Mesenchymal stem cell (in vitro differentiated cells and primary cell): ENCODE results near the gene SCARB1.
A peak's percentile ranks its signal among the peaks of the same experiment; 100 is the strongest.

Source experiments
- DNase-seq: peaks from one replicate; pipeline ENCODE4 v3.0.0-alpha.2; 2013
- H2AFZ ChIP-seq: one replicate; pipeline ENCODE4 v1.6.1; 2013; ENCODE audit warnings: low read depth, mild to moderate bottlenecking, control low read depth, inconsistent platforms, low read length, moderate library complexity
- H2AK5ac ChIP-seq: 2 replicates; pipeline ENCODE4 v1.6.1; 2013; ENCODE audit warnings: low read length, moderate library complexity, mild to moderate bottlenecking, inconsistent platforms; ENCODE audit not compliant: severe bottlenecking
- H2BK120ac ChIP-seq: one replicate; pipeline ENCODE4 v1.6.1; 2013; ENCODE audit warnings: low read depth, mild to moderate bottlenecking, inconsistent platforms, low read length, moderate library complexity
- H2BK12ac ChIP-seq, 2 experiments: one replicate each; pipeline ENCODE4 v1.6.1; 2013; ENCODE audit warnings: inconsistent platforms in 2 of 2, low read length in 2 of 2, mild to moderate bottlenecking in 2 of 2, moderate library complexity in 2 of 2, control low read depth in 1 of 2
- H2BK15ac ChIP-seq: one replicate; pipeline ENCODE4 v1.6.1; 2013; ENCODE audit warnings: mild to moderate bottlenecking, low read depth, inconsistent platforms; ENCODE audit not compliant: poor library complexity, severe bottlenecking
- H2BK5ac ChIP-seq: 2 replicates; pipeline ENCODE4 v1.6.1; 2013; ENCODE audit warnings: low read depth, mild to moderate bottlenecking, low read length, control low read depth, inconsistent platforms; ENCODE audit not compliant: poor library complexity, severe bottlenecking
- H3K14ac ChIP-seq, 2 experiments: one replicate each; pipeline ENCODE4 v1.6.1; 2013; ENCODE audit warnings: inconsistent platforms in 2 of 2, low read length in 2 of 2, control low read depth in 1 of 2, mild to moderate bottlenecking in 1 of 2, moderate library complexity in 1 of 2
- H3K18ac ChIP-seq, 2 experiments: one replicate each; pipeline ENCODE4 v1.6.1; 2013; ENCODE audit warnings: inconsistent platforms in 2 of 2, low read length in 2 of 2, control low read depth in 1 of 2, low read depth in 1 of 2, mild to moderate bottlenecking in 1 of 2
- H3K23ac ChIP-seq, 2 experiments: one replicate each; pipeline ENCODE4 v1.6.1; 2013; ENCODE audit warnings: inconsistent platforms in 2 of 2, low read length in 2 of 2, mild to moderate bottlenecking in 2 of 2, moderate library complexity in 2 of 2, control low read depth in 1 of 2
- H3K27ac ChIP-seq: 2 replicates; pipeline ENCODE4 v1.5.1; 2013; ENCODE audit warnings: mild to moderate bottlenecking, moderate library complexity, low read length, control low read depth, inconsistent platforms; ENCODE audit not compliant: poor library complexity, severe bottlenecking
- H3K27me3 ChIP-seq, 2 experiments: 2 replicates each; pipeline versions ENCODE4 v1.6.1 to v1.7.0; 2013; ENCODE audit warnings: low read length in 2 of 2, mild to moderate bottlenecking in 2 of 2, moderate library complexity in 2 of 2, control low read depth in 1 of 2, inconsistent platforms in 1 of 2; ENCODE audit not compliant: control insufficient read depth in 1 of 2, insufficient read depth in 1 of 2
- H3K36me3 ChIP-seq, 2 experiments: 2 replicates each; pipeline versions ENCODE4 v1.6.1 to v1.7.0; 2013; ENCODE audit warnings: low read length in 2 of 2, control low read depth in 1 of 2, inconsistent platforms in 1 of 2, low read depth in 1 of 2, mild to moderate bottlenecking in 1 of 2; ENCODE audit not compliant: insufficient read depth in 2 of 2, control insufficient read depth in 1 of 2
- H3K4ac ChIP-seq, 2 experiments: one replicate each; pipeline ENCODE4 v1.6.1; 2013; ENCODE audit warnings: inconsistent platforms in 2 of 2, low read length in 2 of 2, mild to moderate bottlenecking in 2 of 2, moderate library complexity in 2 of 2, control low read depth in 1 of 2, low read depth in 1 of 2
- H3K4me1 ChIP-seq: 2 replicates; pipeline ENCODE4 v1.6.1; 2013; ENCODE audit warnings: low read depth, low read length, control low read depth; ENCODE audit not compliant: control insufficient read depth, insufficient read depth
- H3K4me2 ChIP-seq: 2 replicates; pipeline ENCODE4 v1.6.1; 2013; ENCODE audit warnings: low read length, mild to moderate bottlenecking, inconsistent platforms; ENCODE audit not compliant: poor library complexity, severe bottlenecking
- H3K4me3 ChIP-seq, 2 experiments: 2 replicates each; pipeline versions ENCODE4 v1.5.1 to v1.7.0; 2013; ENCODE audit warnings: low read length in 2 of 2, mild to moderate bottlenecking in 2 of 2, control low read depth in 1 of 2, low read depth in 1 of 2; ENCODE audit not compliant: insufficient read depth in 1 of 2
- H3K79me1 ChIP-seq: replicated peaks from 2 replicates; pipeline ENCODE4 v1.6.1; 2013; ENCODE audit warnings: mild to moderate bottlenecking, control low read depth, low read length, inconsistent platforms; ENCODE audit not compliant: poor library complexity, severe bottlenecking
- H3K9ac ChIP-seq: 2 replicates; pipeline ENCODE4 v1.7.0; 2013; ENCODE audit warnings: mild to moderate bottlenecking, low read length, moderate library complexity
- H3K9me3 ChIP-seq: 2 replicates; pipeline ENCODE4 v1.7.0; 2013; ENCODE audit warnings: mild to moderate bottlenecking, low read length; ENCODE audit not compliant: control insufficient read depth
- H4K8ac ChIP-seq: one replicate; pipeline ENCODE4 v1.6.1; 2013; ENCODE audit warnings: inconsistent platforms, mild to moderate bottlenecking, low read length, moderate library complexity
- H4K91ac ChIP-seq: one replicate; pipeline ENCODE4 v1.6.1; 2013; ENCODE audit warnings: mild to moderate bottlenecking, low read length, inconsistent platforms
- WGBS: methylation state at CpG from one replicate; pipeline ENCODE4 v1.1.7; 2013; ENCODE audit warnings: mixed read lengths; 5-methylcytosine and 5-hydroxymethylcytosine counted together

Gene SCARB1

GRCh38 chr12:124814741-124815613 lies 48.7 kb downstream of the SCARB1 start:
- Histone ChIP-seq H2AK5ac (no peak overlapping the region), H3K4me2 (no peak overlapping the region), H4K8ac (peak overlapping the region; percentile 16), H2BK5ac (no peak overlapping the region), H2BK15ac (no peak overlapping the region), H3K27me3 (no peaks in the 10 kb centered on the region), H4K91ac (peak overlapping the region; percentile 44), H2BK12ac (peak overlapping the region in 1 of 2 experiments; percentile 8), H3K14ac (no peak overlapping the region), H3K4ac (no peak overlapping the region), H3K4me3 (no peak overlapping the region), H3K27ac (no peak overlapping the region), H3K18ac (peak overlapping the region in 1 of 2 experiments; percentile 61), H3K23ac (no peak overlapping the region), H3K79me1 (no peaks in the 10 kb centered on the region), H3K9ac (no peak overlapping the region), H2AFZ (no peak overlapping the region), H3K4me1 (no peaks in the 10 kb centered on the region), H3K9me3 (no peaks in the 10 kb centered on the region), H3K36me3 (peaks cover 17 to 31% of the 10 kb centered on the region in 2 experiments), H2BK120ac (no peak overlapping the region)
- 82% methylated on average over 38 of the region's 38 CpGs for WGBS
- peak; percentile 45 for DNase-seq

GRCh38 chr12:124813782-124814181 lies 49.9 kb downstream of the SCARB1 start:
- H3K4me3 ChIP-seq = no peak overlapping the region
- no peaks in the 10 kb centered on the region for H3K79me1 ChIP-seq
- H3K4me2 ChIP-seq = no peak overlapping the region
- no peak overlapping the region for H3K4ac ChIP-seq
- no peak for DNase-seq
- H3K27me3 ChIP-seq = no peaks in the 10 kb centered on the region
- H3K9ac ChIP-seq = no peak overlapping the region
- H2BK12ac ChIP-seq = no peak overlapping the region
- H2AFZ ChIP-seq = no peak overlapping the region
- H2BK5ac ChIP-seq = no peak overlapping the region
- H3K18ac ChIP-seq = no peak overlapping the region
- no peak overlapping the region for H3K14ac ChIP-seq
- no peak overlapping the region for H4K91ac ChIP-seq
- no peaks in the 10 kb centered on the region for H3K9me3 ChIP-seq
- no peak overlapping the region for H3K23ac ChIP-seq
- no peaks in the 10 kb centered on the region for H3K4me1 ChIP-seq
- H2AK5ac ChIP-seq = no peak overlapping the region
- H2BK15ac ChIP-seq = no peak overlapping the region
- no peak overlapping the region for H2BK120ac ChIP-seq
- H3K36me3 ChIP-seq = peaks cover 17 to 38% of the 10 kb centered on the region in 2 experiments
- no peak overlapping the region for H4K8ac ChIP-seq
- no peak overlapping the region for H3K27ac ChIP-seq
- WGBS = 98% methylated on average over 3 of the region's 3 CpGs

- H2BK5ac ChIP-seq = no peak overlapping the region
- no peaks in the 10 kb centered on the region for H3K9me3 ChIP-seq
- 100% methylated on average over 1 of the region's 2 CpGs for WGBS
- no peak overlapping the region for H2AK5ac ChIP-seq
- H3K79me1 ChIP-seq = no peaks in the 10 kb centered on the region
- no peak overlapping the region for H2BK15ac ChIP-seq
- H2BK120ac ChIP-seq = no peak overlapping the region
- no peak overlapping the region for H3K4me2 ChIP-seq
- H3K23ac ChIP-seq = no peak overlapping the region
- H3K9ac ChIP-seq = no peak overlapping the region
- no peak overlapping the region for H2BK12ac ChIP-seq
- no peak overlapping the region for H3K4me3 ChIP-seq
- H4K8ac ChIP-seq = no peak overlapping the region
- peaks cover 17 to 38% of the 10 kb centered on the region in 2 experiments for H3K36me3 ChIP-seq
- no peak for DNase-seq
- no peaks in the 10 kb centered on the region for H3K27me3 ChIP-seq
- H3K4ac ChIP-seq = no peak overlapping the region
- H2AFZ ChIP-seq = no peak overlapping the region
- no peaks in the 10 kb centered on the region for H3K4me1 ChIP-seq
- no peak overlapping the region for H4K91ac ChIP-seq
- H3K18ac ChIP-seq = no peak overlapping the region
- no peak overlapping the region for H3K27ac ChIP-seq
- H3K14ac ChIP-seq = no peak overlapping the region
Observed at GRCh38 chr12:124812979-124813378, 50.7 kb downstream of the SCARB1 start.

- no peak overlapping the region for H4K91ac ChIP-seq
- H3K23ac ChIP-seq = no peak overlapping the region
- 98% methylated on average over 9 of the region's 9 CpGs for WGBS
- H3K36me3 ChIP-seq = peaks cover 17 to 43% of the 10 kb centered on the region in 2 experiments
- H3K9me3 ChIP-seq = no peaks in the 10 kb centered on the region
- no peak overlapping the region for H3K4ac ChIP-seq
- no peak overlapping the region for H2BK120ac ChIP-seq
- H2BK5ac ChIP-seq = no peak overlapping the region
- no peak overlapping the region for H3K27ac ChIP-seq
- no peak overlapping the region for H3K9ac ChIP-seq
- no peak overlapping the region for H3K18ac ChIP-seq
- H4K8ac ChIP-seq = no peak overlapping the region
- DNase-seq = no peak
- no peaks in the 10 kb centered on the region for H3K79me1 ChIP-seq
- no peak overlapping the region for H2AFZ ChIP-seq
- H2AK5ac ChIP-seq = no peak overlapping the region
- H3K4me2 ChIP-seq = no peak overlapping the region
- no peak overlapping the region for H2BK15ac ChIP-seq
- no peaks in the 10 kb centered on the region for H3K27me3 ChIP-seq
- no peak overlapping the region for H2BK12ac ChIP-seq
- H3K4me3 ChIP-seq = no peak overlapping the region
- no peaks in the 10 kb centered on the region for H3K4me1 ChIP-seq
- H3K14ac ChIP-seq = no peak overlapping the region
Observed at GRCh38 chr12:124812356-124812755, 51.3 kb downstream of the SCARB1 start.
